HUDEP-2 (cell line): ENCODE data around the gene ATF6B.
"Not testable (repeated sequence)": the region's sequence is repeated elsewhere in the genome, so short reads cannot be mapped to it uniquely, and the experiment has no call there.

Experiments used
- DNase-seq, 76 experiments: peaks; one replicate each; lab custom pipeline; 2025; ENCODE audit not compliant: unreplicated experiment in 76 of 76; lab: John Stamatoyannopoulos, UW

Gene ATF6B

GRCh38 chr6:32156891-32157290 lies 28.8 kb upstream of the ATF6B start:
- no peak for DNase-seq

- peak in 28 of 76 experiments; percentile 66 to 97 (median 87) for DNase-seq
Measured at GRCh38 chr6:32154514-32155161, 26.6 kb upstream of the ATF6B start.

GRCh38 chr6:32153564-32154513 lies 25.8 kb upstream of the ATF6B start, which contains the start of gene PPT2:
PPT2 (plus strand) TSS chr6:32154141; CDS start chr6:32154595, 454 bp downstream.
- peak in 74 of 76 experiments; percentile 69 to 97 (median 90) for DNase-seq

GRCh38 chr6:32152769-32153563 lies 24.9 kb upstream of the ATF6B start:
- peak in 6 of 76 experiments; percentile 66 to 93 (median 74) for DNase-seq

GRCh38 chr6:32151863-32152768 lies 24.1 kb upstream of the ATF6B start, which contains the start of gene PRRT1:
PRRT1 (minus strand) TSS chr6:32151939; CDS start chr6:32151827, 112 bp downstream.
- no peak for DNase-seq

- DNase-seq, result no peak
Measured at GRCh38 chr6:32151181-32151862, 23.3 kb upstream of the ATF6B start.

- no peak for DNase-seq
Measured at GRCh38 chr6:32149932-32150870, 22.2 kb upstream of the ATF6B start.

GRCh38 chr6:32149092-32149755 lies 21.2 kb upstream of the ATF6B start:
- DNase-seq, result no peak

- peak in 35 of 76 experiments; percentile 12 to 72 (median 42) for DNase-seq
Measured at GRCh38 chr6:32148289-32149091, 20.4 kb upstream of the ATF6B start.

GRCh38 chr6:32147401-32148132 lies 19.5 kb upstream of the ATF6B start:
- peak in 11 of 76 experiments; percentile 19 to 44 (median 29) for DNase-seq

GRCh38 chr6:32146687-32147086 lies 18.6 kb upstream of the ATF6B start:
- no peak for DNase-seq

GRCh38 chr6:32146287-32146686 lies 18.2 kb upstream of the ATF6B start:
- no peak for DNase-seq

GRCh38 chr6:32144238-32144637 lies 16.2 kb upstream of the ATF6B start:
- not testable (repeated sequence) for DNase-seq

- DNase-seq, result peak in 38 of 76 experiments; percentile 16 to 72 (median 38)
Measured at GRCh38 chr6:32140420-32141046, 12.5 kb upstream of the ATF6B start.

- DNase-seq, result no peak
Measured at GRCh38 chr6:32139590-32139989, 11.5 kb upstream of the ATF6B start.
